Muscle layer of colon (tissue), 2 donors: Measurements from ENCODE around the gene GSTM5.
A peak's percentile ranks its signal among the peaks of the same experiment; 100 is the strongest.
"Not testable (repeated sequence)": the region's sequence is repeated elsewhere in the genome, so short reads cannot be mapped to it uniquely, and the experiment has no call there.

ENCODE experiments used
- H3K27ac ChIP-seq: one replicate; pipeline ENCODE4 v1.7.0; 2013; ENCODE audit warnings: low read depth, mild to moderate bottlenecking, low read length, moderate library complexity
- H3K27me3 ChIP-seq, 2 donors: one replicate each; pipeline ENCODE4 v1.7.0; 2013; ENCODE audit warnings: low read length in 2 of 2, mild to moderate bottlenecking in 2 of 2; ENCODE audit not compliant: insufficient read depth in 2 of 2, control insufficient read depth in 1 of 2
- H3K36me3 ChIP-seq: one replicate; pipeline ENCODE4 v1.7.0; 2013; ENCODE audit warnings: mild to moderate bottlenecking, low read length; ENCODE audit not compliant: insufficient read depth
- H3K4me1 ChIP-seq: one replicate; pipeline ENCODE4 v1.7.0; 2013; ENCODE audit warnings: mild to moderate bottlenecking, low read length; ENCODE audit not compliant: insufficient read depth
- H3K4me3 ChIP-seq, 2 donors: one replicate each; pipeline ENCODE4 v1.7.0; 2013; ENCODE audit warnings: low read length in 2 of 2, low read depth in 1 of 2, mild to moderate bottlenecking in 1 of 2, moderate library complexity in 1 of 2
- H3K9ac ChIP-seq: one replicate; pipeline ENCODE4 v1.7.0; 2013; ENCODE audit warnings: low read length
- H3K9me3 ChIP-seq: one replicate; pipeline ENCODE4 v1.7.0; 2013; ENCODE audit warnings: mild to moderate bottlenecking, low read length
- donor health status: abdominal sarcoma.
- donor health status: Adenocarcinoma of cecum.

Gene GSTM5

DNA sequence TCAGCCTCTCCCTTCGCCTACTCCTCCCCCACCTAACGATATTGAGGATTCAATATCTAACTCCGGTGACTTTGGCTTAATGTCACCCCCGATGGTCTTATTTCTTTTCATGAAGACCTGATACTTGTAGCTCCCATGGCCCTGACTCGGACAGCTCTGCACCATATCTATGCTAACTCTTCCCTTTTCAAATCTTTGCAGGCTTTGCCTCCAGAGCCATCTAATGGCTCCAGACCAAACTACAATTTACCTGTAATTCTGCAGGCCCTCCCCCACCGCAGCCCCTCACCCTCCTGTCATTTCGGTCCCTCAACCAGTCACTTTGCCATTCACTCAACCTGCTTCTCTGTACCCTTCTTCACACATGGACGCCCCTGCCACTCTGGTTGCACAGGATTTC is 7.9 kb upstream of the GSTM5 start:
- Histone ChIP-seq H3K4me1 (no peaks in the 10 kb centered on the region), H3K9me3 (no peaks in the 10 kb centered on the region), H3K9ac (no peak overlapping the region)

DNA sequence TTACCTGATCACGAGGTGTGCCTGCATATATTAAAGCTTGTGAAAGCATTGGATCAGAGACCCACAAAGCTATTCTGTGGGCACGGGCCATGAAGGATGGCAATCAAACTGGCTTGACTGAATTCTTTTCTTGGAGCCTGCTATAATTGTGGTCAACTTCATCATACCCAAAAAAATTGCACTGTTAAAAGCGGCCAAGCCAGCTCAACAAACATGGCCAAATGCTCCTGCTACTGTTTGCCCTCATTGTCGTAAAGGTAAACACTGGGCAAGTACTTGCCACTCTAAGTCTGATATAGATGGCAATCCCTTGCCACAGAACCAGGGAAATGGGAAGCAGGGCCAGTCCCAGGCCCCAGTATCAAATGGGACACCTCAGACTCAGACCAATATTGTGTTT is 6.6 kb upstream of the GSTM5 start:
- H3K4me1 ChIP-seq, result no peaks in the 10 kb centered on the region
- H3K36me3 ChIP-seq, result no peaks in the 10 kb centered on the region
- H3K4me3 ChIP-seq, result no peak overlapping the region
- H3K9me3 ChIP-seq, result no peaks in the 10 kb centered on the region
- H3K27ac ChIP-seq, result no peak overlapping the region
- no peaks in the 10 kb centered on the region for H3K27me3 ChIP-seq
- H3K9ac ChIP-seq, result no peak overlapping the region

More for the DNA sequence above, 7.9 kb upstream of the GSTM5 start:
- H3K4me3 ChIP-seq, result no peak overlapping the region
- H3K36me3 ChIP-seq, result no peaks in the 10 kb centered on the region
- H3K27ac ChIP-seq, result no peak overlapping the region
- no peaks in the 10 kb centered on the region for H3K27me3 ChIP-seq

DNA sequence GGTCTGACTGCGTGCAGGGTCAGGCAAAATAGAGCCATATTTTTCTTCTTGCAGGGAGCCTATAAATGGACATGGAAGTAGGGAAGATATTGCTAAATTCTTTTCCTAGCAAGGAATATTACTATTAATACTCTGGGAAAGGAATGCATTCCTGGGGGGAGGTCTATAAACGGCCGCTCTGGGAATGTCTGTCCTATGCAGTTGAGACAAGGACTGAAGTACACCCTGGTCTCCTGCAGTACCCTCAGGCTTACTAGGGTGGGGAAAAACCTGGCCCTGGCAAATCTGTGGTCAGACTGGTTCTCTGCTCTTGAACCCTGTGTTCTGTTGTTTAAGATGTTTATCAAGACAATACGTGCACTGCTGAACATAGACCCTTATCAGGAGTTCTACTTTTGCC is 3.1 kb upstream of the GSTM5 start:
- H3K4me1 ChIP-seq, result not testable (repeated sequence)

DNA sequence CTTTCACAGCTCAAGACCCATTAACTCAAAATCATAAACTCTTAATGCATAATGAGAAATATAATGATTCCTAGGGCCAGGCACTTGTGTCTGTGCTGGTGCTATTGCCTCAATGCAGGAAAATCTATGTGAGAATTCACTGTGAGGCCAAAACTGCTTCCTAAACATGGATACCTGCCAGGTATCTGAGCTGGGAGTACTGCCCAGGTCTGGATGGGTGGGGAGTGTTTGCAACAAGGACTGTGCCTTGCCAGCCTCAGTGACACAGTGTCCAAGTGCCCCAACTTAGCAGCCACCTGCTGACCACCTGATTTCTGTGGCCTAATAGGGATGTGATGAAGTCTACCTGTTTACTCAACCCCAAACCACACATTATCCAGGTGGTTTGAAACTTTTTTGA is 2.2 kb upstream of the GSTM5 start:
- not testable (repeated sequence) for H3K36me3 ChIP-seq, H3K9ac ChIP-seq, H3K9me3 ChIP-seq, H3K27ac ChIP-seq, H3K4me3 ChIP-seq, H3K4me1 ChIP-seq, H3K27me3 ChIP-seq

More for the DNA sequence above, 3.1 kb upstream of the GSTM5 start:
- H3K4me3 ChIP-seq, H3K9me3 ChIP-seq, H3K27me3 ChIP-seq, H3K36me3 ChIP-seq, H3K9ac ChIP-seq, H3K27ac ChIP-seq: not testable (repeated sequence)

DNA sequence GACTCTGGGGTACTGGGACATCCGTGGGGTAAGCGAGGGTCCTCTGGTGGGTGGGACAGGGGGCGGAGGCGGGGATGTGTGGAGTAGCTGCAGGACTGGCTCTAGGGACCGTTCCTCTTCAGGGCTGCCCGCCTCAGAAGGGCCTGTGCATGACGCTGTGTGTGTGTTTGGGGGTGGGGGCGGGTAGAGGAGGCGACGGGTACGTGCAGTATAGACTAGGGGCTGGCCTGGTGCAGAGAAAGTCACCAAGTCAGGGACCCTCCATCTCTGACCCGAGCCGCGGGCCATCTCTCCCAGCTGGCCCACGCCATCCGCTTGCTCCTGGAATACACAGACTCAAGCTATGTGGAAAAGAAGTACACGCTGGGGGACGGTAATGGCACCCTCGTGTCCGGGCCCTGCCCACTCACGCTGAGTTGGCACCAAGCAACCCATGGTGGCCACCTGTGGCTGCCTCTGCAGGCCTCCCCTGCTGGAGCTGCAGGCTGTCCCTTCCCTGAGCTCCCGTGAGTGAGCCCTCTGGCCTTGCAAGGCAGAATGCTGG is 342 bp downstream of the GSTM5 start:
- no peaks in the 10 kb centered on the region for H3K36me3 ChIP-seq
- H3K4me3 ChIP-seq, result peak overlapping the region; percentile 27 to 56
- H3K9ac ChIP-seq, result no peak overlapping the region
- H3K27me3 ChIP-seq, result no peaks in the 10 kb centered on the region
- no peaks in the 10 kb centered on the region for H3K9me3 ChIP-seq
- no peaks in the 10 kb centered on the region for H3K4me1 ChIP-seq
- no peak overlapping the region for H3K27ac ChIP-seq

DNA sequence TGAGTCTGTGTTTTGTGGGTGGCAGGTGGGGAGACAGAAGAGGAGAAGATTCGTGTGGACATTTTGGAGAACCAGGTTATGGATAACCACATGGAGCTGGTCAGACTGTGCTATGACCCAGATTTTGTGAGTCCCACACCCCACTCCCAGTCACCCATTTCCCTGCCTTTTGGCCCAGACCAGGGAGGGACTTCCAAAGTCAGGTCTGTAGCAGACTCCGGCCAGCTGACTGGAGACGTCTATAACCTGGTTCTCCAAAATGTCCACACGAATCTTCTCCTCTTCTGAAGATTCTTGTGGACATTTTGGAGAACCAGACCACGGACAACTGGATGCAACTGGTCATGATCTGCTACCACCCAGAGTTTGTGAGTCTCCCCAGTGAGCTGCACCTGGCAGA is 1.6 kb downstream of the GSTM5 start:
- H3K27ac ChIP-seq, result no peak overlapping the region
- no peaks in the 10 kb centered on the region for H3K9me3 ChIP-seq
- H3K4me1 ChIP-seq, result no peaks in the 10 kb centered on the region
- H3K9ac ChIP-seq, result no peak overlapping the region
- no peaks in the 10 kb centered on the region for H3K36me3 ChIP-seq
- H3K27me3 ChIP-seq, result no peaks in the 10 kb centered on the region
- no peak overlapping the region for H3K4me3 ChIP-seq

DNA sequence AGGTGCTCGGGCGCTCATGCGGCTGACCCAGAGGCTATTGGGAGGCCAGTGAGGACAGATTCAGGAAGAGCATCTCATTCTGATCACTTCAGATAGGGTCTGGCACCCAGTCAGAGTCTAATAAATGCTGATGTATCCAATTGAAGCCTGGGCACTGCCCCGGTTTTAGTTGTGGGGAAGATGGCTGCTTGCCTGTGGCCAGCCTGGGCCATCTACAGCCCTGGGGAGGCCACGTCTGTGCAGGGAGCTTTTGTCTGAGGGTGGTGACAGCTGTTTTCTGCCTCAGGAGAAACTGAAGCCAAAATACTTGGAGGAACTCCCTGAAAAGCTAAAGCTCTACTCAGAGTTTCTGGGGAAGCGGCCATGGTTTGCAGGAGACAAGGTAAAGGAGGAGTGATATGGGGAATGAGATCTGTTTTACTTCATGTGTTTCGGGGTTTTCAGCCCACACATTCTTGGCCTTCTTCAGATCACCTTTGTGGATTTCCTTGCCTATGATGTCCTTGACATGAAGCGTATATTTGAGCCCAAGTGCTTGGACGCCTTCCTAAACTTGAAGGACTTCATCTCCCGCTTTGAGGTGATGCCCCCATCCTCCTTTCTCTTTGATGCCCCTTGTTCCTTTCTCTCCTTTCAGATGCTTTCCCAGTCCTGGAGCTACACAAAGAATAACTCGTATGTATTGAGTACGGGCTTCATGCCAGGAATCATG is 2.8 kb downstream of the GSTM5 start:
- Histone ChIP-seq H3K4me3 (no peak overlapping the region), H3K27me3 (no peaks in the 10 kb centered on the region), H3K27ac (no peak overlapping the region), H3K4me1 (no peaks in the 10 kb centered on the region), H3K36me3 (no peaks in the 10 kb centered on the region), H3K9ac (no peak overlapping the region), H3K9me3 (no peaks in the 10 kb centered on the region)

DNA sequence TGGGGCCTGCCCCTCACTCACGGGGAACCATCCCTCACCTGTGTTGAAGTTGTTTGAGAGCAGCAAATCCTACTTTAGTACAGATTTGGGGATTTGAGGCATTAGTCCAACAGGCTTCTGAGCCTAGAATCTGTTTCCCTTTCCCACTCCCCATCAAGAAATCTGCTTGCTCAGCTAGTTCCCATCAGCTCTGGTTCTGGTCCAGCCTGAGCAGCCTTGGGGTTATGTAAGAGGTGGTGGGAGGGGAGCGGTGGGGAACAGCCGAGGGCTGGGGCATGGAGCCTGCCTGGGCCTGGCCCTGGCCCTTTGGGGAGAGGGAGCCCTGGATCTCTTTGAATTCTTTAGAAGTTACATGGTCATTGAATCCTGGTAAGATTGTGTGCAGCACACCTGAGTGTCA is 4.1 kb downstream of the GSTM5 start:
- Histone ChIP-seq H3K27ac (no peak overlapping the region), H3K4me3 (no peak overlapping the region), H3K9ac (no peak overlapping the region), H3K27me3 (no peaks in the 10 kb centered on the region), H3K9me3 (no peaks in the 10 kb centered on the region), H3K4me1 (no peaks in the 10 kb centered on the region), H3K36me3 (no peaks in the 10 kb centered on the region)

DNA sequence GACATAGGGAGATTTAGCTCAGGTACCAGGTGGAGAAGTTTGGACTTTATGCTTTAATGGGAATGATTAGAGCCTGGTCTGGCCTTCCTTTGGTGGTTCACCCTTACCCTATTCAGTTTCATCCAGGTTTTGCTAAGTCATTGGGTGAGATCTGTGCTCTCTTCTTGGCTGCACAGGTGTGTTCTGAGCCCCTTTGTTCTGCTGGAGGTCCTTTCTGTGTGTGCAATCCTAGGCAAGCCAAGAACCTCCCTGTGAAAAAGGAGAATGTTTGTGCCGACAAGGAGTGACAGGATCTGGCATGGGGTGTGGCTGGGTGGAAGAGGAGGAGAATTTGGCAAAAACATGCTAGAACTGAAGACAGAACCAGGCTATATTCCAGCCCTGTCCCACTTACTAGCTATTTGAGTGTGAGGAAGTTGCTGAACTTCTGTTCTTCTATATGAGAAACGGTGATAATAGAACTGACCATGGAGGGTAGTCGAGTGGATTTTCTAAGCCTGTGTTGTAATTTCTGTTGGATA is 4.6 kb downstream of the GSTM5 start:
- no peaks in the 10 kb centered on the region for H3K36me3 ChIP-seq
- no peak overlapping the region for H3K9ac ChIP-seq
- H3K9me3 ChIP-seq, result no peaks in the 10 kb centered on the region
- H3K27ac ChIP-seq, result no peak overlapping the region
- no peaks in the 10 kb centered on the region for H3K27me3 ChIP-seq
- no peak overlapping the region for H3K4me3 ChIP-seq
- no peaks in the 10 kb centered on the region for H3K4me1 ChIP-seq

DNA sequence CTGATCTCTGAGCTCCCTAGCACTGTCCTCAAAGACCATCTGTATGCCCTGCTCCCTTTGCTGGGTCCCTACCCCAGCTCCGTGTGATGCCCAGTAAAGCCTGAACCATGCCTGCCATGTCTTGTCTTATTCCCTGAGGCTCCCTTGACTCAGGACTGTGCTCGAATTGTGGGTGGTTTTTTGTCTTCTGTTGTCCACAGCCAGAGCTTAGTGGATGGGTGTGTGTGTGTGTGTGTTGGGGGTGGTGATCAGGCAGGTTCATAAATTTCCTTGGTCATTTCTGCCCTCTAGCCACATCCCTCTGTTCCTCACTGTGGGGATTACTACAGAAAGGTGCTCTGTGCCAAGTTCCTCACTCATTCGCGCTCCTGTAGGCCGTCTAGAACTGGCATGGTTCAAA is 5.7 kb downstream of the GSTM5 start:
- H3K27me3 ChIP-seq, result no peaks in the 10 kb centered on the region
- no peak overlapping the region for H3K4me3 ChIP-seq
- H3K4me1 ChIP-seq, result no peaks in the 10 kb centered on the region
- no peaks in the 10 kb centered on the region for H3K36me3 ChIP-seq
- no peak overlapping the region for H3K27ac ChIP-seq
- H3K9me3 ChIP-seq, result no peaks in the 10 kb centered on the region
- no peak overlapping the region for H3K9ac ChIP-seq

DNA sequence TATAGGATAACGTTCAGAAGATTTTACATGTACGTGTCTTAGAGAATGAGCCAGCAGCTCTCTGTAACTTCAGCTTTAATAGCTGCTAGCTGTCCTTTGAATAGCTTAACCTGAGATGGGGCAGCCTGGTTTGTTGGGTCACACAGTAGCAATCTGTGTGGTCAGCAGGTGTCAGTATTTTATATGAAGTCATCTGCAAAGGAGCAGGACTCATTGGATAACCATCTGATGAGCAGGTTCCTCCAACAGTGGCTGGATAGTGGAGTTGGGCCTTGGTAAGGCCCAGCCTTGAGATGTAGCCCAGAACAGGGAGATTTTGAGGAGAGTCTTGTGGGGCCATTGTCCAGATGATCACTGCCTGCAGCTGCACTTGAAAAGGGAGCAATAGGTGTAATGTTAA is 6.4 kb downstream of the GSTM5 start:
- Histone ChIP-seq H3K9ac (no peak overlapping the region), H3K4me1 (peaks cover 5% of the 10 kb centered on the region), H3K4me3 (no peak overlapping the region), H3K27ac (no peak overlapping the region), H3K27me3 (no peaks in the 10 kb centered on the region), H3K9me3 (no peaks in the 10 kb centered on the region), H3K36me3 (no peaks in the 10 kb centered on the region)

DNA sequence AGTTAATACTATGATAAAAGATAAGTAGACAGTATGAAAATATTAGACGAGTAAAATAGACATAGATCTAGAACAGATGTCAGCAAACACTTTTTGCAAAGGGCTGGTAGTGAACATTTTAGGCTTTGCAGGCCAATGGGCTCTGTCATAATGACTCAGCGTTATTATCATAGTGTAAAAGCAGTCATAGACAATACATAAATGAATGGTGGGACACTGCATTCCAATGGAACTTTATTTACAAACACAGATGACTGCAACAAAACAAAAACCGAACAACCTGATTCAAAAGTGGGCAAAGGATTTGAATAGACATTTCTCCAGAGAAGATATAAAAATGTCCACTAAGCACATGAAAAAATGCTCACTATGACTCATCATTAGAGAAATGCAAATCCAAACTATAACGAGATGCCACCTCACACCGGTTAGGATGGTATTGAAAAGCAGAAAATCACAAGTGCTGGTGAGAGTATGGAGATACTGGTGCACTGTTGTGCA is 7.3 kb downstream of the GSTM5 start:
- no peak overlapping the region for H3K4me3 ChIP-seq
- H3K9ac ChIP-seq, result no peak overlapping the region
- no peak overlapping the region for H3K27ac ChIP-seq
- no peaks in the 10 kb centered on the region for H3K27me3 ChIP-seq
- no peaks in the 10 kb centered on the region for H3K9me3 ChIP-seq
- peaks cover 8% of the 10 kb centered on the region for H3K4me1 ChIP-seq
- no peaks in the 10 kb centered on the region for H3K36me3 ChIP-seq
